CD4-positive, alpha-beta T cell treated with Interleukin-21 for 1 hour (primary cell): ENCODE measurements around the gene PANK3.
"Not testable (repeated sequence)": the region's sequence is repeated elsewhere in the genome, so short reads cannot be mapped to it uniquely, and the experiment has no call there.

ENCODE experiments used
- DNase-seq: peaks from one replicate; pipeline ENCODE4 v3.0.0-alpha.2; 2020

Gene PANK3

DNA sequence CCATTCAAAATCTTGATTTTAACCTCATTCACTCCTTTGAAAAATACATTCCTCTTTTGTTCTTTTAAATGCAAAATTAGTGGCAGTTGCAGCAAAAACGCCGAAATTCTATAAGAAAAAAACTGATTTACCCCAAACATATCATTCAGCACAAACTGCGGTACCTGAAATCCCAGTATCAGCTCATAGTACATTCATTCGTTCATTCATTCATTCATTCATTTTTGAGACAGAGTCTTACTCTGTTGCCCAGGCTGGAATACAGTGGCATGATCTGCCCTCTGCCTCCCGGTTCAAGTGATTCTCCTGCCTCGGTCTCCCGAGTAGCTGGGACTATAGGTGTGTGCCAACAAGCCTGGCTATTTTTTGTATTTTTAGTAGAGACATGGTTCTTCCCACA lies 29.6 kb downstream of the PANK3 start:
- DNase-seq = no peak

DNA sequence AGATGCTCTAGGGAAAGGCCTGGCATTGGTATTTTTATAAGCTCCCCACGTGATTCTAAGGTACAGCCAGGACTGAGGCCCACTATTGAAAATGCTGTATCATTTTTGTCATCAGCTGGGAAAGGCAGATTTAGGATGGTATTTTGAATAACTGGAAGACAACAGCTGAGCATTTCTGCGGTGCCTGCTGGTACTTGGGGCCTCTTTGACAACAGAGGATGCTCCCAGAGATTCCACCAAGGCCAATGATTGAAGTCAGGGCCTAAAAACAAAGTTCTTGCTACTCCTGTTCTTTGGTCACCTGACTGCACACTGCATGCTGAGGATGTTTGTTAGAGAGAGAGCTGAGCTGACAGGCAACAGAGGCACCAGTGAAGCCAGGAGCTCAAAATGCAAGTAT lies 42.0 kb downstream of the PANK3 start:
- no peak for DNase-seq

DNA sequence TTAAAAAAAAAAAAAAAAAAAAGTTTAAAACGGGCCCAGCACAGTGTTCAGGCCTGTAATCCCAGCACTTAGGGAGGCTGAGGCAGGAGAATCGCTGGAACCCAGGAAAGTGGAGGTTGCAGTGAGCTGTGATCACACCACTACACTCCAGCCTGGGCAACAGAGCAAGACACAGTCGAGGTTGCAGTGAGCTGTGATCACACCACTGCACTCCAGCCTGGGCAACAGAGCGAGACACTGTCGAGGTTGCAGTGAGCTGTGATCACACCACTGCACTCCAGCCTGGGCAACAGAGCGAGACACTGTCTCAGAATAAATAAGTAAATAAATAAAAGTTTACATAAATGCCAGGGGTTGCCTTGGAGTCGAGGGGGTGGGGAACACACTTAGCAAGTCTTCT lies 44.8 kb downstream of the PANK3 start:
- not testable (repeated sequence) for DNase-seq

DNA sequence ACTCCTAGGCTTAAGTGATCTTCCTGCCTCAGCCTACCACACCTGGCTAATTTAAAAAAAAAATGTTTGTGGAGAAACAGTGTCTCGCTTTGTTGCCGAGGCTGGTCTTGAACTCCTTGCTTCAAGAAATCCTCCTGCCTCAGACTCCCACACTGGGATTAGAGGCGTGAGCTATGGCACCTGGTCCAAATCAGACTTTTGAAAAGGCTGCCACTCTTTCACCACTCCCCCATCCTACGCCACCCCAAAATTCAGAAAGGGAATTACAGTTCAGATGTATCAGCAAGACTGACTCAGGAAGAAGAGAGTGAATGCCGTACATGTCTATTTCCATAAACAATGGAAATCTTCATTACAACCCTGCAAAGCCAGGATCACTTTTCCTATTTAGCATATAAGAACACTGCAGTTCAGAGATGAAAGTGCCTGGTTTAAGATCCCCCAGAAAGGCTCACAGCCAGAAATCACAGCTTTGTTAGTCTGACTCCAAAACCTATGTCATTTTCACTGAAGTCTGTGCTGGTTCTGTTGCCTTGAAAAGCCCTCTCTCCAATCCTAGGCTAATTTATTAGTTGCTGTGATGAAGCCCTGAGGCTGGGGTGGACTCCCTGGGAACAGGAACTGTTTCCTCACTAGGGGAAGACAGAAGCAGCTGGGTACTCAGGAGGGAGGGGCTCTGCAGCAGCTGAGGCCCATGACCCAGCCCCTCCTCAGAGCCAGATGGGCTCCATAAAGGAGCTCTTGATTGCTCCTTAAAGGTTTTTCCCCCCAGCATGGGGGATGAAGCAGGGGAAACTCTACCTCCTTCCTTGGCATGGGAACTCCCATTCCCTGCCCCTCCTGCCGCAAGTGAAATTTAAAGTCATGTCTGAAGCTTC lies 46.9 kb downstream of the PANK3 start:
- no peak for DNase-seq

DNA sequence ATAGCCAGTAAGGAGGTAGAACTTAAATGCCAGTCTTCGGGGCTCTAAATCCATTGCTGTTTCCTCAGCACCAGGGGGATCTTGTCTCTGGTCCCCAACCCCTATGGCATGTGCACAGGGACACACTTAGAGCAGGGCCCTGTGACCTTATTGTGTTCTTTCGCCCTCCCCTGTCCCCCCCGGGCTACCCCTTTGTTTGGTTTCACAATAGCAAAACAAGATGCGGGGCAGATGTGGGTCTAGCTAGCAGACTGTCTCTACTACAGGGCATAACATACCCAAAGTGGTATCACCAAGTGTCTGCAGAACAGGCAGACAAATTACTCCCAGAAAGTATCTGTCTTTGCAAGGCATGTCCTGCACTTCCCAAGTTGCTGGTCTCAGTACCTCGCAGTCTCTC lies 48.0 kb downstream of the PANK3 start:
- no peak for DNase-seq

DNA sequence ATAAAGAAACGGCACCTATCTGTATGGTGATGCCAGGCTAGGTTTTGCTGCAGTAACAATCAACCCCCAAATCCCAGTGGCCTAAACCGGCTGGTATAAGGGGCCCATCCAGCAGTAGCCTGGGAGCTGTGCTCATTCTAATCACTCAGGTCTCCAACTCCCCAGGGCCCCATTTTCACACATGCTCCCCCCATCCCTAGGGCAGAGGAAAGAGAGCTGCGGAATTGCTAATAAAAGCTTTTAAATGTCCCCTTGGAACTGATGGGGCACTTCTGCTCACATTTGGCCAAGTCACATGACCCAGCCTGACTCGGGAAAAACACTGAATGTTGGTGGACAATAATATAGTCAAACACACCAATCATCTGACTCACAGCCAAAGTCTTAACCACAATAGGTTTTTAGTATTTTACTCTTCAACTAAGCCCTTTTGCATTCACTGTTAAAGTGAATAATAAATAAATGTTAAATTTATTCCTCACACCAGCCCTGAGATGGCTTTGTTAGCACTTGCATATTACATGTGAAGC lies 48.5 kb downstream of the PANK3 start:
- DNase-seq = no peak

DNA sequence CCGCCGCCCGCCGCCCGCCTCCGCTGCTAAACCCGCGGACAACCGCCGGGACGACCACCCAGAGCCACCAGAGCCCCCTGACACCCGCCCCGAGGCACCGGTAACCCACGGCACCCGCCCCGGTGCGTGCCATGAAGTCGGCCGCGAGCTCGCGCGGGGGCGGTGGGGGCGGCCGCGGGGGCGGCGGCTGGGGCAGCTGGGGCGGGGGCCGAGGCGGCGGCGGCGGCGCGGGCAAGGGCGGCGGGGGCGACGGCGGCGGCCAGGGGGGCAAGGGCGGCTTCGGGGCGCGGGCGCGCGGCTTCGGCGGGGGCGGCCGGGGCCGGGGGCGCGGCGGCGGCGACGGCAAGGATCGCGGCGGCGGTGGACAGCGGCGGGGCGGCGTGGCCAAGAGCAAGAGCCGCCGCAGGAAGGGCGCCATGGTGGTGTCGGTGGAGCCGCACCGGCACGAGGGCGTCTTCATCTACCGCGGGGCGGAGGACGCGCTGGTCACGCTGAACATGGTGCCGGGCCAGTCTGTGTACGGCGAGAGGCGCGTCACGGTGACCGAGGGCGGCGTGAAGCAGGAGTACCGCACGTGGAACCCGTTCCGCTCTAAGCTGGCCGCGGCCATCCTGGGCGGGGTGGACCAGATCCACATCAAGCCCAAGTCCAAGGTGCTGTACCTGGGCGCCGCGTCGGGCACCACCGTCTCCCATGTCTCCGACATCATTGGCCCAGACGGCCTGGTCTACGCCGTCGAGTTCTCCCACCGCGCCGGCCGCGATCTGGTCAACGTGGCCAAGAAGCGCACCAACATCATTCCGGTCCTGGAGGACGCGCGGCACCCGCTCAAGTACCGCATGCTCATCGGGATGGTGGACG lies 49.6 kb downstream of the PANK3 start:
- no peak for DNase-seq

DNA sequence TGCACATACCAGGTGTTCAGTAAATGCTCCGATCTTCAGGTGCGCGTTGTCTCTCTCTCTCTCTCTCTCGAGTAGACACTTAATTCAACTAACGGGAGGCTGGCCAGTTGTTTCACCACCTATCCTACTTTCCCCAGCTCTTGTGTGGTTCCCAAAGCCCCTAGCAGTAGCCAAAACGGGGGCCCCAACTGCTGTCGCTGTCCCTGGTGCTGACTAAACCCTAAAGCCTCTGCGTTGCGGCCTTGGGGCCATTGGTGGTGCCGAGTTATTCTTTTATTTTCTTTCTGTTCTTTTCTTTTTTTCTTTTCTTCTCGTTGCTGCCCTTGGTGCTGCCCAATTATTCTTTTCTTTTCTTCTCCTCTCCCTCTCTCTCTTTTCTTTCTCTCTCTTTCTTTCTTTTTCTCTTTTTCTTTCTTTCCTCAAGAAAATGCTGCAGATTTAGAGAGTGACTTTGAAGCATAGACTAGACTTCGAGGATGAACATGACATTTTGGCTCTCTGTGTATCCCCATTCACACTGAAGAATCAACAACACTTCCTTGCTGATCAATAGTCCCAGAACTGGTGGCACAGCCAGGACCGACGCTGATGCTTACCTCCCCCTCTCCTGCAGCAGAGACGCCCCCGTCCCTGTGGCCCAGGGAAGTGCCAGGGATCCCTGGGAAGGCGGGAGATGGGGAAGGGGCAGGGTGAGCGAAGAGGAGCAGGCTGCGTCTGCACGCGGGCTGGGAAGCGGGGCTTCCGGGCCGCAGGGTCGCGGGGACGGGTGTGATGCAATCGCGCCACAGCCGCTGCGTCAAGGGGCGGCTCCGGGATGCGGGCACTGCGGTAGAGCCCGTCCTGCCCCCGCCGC lies 50.4 kb downstream of the PANK3 start, which contains the start of gene FBLL1:
TSS of gene FBLL1 (plus strand) at position 785 of the 853 bp plus-strand sequence. CDS start 200 bp downstream, outside the sequence.
- no peak for DNase-seq

DNA sequence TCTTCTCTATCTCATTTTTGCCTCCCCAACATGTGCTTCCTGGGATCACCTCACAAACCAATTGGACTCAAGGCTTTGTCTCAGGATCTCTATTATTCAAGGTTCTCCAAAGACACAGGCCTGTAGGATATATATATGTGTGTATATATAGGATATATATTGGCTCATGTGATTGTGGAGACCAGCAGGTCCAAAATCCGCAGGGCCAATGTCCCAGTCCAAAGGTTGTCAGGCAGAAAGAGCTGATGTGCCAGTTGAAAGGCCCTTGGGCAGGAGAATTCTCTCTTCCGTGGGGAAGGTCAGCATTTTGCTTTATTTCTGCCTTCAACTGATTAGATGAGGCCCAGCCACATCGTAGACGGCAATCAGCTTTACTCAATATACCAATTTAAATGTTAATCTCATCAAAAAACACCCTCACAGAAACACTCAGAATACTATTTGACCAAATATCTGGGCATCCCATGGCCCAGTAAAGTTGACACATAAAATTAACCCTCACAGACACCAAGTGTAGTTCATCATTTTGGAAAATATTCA lies 51.3 kb downstream of the PANK3 start:
- DNase-seq = no peak

DNA sequence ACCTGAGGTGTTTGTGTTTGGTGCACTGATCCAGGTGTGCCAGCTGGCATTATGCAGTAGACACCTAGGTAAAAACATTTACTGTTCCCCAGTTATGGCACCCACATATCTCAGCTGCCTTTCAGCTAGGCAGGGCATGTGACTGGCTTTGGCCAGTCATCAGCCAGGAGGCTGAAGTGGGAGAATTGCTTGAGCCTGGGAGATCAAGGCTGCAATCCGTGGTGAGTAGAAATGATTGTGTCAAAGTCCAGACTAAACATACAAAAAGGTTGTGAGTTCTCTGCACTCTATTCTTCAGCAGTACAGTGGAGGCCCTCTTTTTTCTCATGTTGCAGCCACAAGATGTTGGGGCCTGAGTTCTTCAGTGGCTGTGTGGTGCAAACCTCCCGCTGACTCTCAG lies 53.3 kb downstream of the PANK3 start:
- DNase-seq = no peak

DNA sequence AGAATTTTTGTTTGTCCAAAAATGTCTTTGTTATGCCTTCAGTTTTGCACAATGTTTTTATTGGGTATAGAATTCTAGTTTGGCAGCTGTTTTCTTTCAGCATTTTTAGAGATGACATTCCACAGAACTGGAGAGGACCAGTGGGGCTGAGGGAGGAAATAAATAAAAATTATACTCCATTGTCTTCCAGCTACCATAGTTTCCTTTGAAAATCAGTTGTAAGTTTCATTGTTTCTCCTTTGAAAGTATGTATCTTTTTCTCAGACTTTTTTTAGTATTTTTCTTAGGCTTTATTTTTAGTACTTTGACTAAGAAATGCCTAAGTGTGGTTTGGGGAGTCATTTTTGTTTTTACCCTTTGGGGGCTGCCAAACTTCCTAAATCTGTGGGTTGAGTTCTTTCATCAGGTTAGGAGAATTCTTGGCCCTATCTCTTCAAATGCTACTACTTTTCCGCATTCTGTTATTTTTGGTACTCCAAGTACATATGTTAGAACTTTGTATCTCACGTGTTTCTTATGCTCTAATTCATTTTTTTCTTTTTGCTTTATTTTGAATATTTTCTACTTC lies 65.2 kb downstream of the PANK3 start:
- DNase-seq = no peak

DNA sequence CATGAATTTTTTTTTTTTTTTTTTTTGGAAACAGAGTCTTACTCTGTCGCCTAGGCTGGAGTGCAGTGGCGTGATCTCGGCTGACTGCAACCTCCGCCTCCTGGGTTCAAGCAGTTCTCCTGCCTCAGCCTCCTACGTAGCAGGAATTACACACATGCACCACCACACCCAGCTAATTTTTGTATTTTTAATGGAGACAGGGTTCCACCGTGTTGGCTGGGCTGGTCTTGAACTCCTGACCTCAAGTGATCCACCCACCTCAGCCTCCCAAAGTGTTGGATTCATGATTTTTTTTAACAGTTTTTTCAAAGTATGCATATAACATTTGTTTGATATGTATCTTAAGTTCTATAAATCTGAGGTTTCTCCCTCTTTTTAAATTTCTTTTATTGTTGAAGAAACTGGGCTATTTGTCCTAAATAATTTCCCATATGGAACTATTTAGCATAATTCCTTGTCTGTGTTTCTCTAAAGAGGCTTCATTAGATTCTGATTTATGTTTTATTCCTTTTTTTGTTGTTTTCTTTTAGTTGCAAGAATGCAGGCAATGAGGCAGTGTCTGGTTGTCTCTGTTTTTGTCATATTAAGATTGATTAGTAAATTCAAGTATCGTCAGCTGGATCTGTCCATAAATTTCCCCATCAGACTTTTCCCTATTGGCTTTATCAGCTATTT lies 76.5 kb downstream of the PANK3 start:
- DNase-seq = no peak
